ENCODE data around the gene CDK4.

- TF ChIP-seq POLR2AphosphoS5 (IDR thresholded peaks at IDR 0.05; ENCODE audit: low read depth, low read length) (no peak), REST (IDR thresholded peaks at IDR 0.05; ENCODE audit: insufficient read depth in 1 of 2, low read depth in 2 of 2, low read length in 2 of 2) (no peak), SIN3A (IDR thresholded peaks at IDR 0.05; ENCODE audit: borderline replicate concordance, insufficient read depth, low read length) (no peak)
These were observed 13.0 kb upstream of the CDK4 start for GRCh38 chr12:57765003-57765697.

Data from PFSK-1 (cell line).